Activated T-cell treated with anti-CD3 and anti-CD28 coated beads for 24 hours (primary cell): ENCODE measurements around the gene GLIS1.

Experiments
- DNase-seq: peaks from one replicate; pipeline ENCODE4 v3.0.0-alpha.2; 2020; ENCODE audit warnings: low read depth

Gene GLIS1

DNA sequence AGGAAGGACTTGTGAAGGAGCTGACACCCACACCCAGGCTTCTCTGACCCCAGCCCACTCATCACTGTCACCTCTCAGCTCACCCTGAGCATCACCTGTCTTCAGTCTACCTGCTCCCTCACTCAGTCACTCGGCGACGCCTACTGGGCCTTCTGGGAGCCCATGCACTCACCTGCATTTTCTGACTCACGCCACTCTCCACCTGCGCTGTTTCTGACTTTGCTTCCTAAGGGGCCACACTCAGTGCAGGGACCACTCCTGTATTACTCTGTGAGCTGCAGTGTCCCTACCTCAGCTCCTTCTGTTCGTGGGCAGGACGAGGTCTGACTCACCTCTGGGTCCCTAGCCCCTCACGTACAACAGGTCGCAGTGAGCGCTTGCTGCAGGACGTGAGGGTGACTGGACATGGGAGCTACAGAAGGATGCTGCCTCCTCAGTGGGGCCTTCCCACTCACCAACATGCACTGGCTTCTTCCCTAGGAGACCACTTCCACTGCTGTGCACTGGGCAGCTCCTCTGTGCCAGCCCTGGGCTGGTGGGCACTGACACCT, 102.3 kb downstream of the GLIS1 start:
- no peak for DNase-seq

- no peak for DNase-seq
Measured at GRCh38 chr1:53634571-53634979, 104.4 kb downstream of the GLIS1 start.

- no peak for DNase-seq
Measured at GRCh38 chr1:53633073-53633704, 105.8 kb downstream of the GLIS1 start.

DNA sequence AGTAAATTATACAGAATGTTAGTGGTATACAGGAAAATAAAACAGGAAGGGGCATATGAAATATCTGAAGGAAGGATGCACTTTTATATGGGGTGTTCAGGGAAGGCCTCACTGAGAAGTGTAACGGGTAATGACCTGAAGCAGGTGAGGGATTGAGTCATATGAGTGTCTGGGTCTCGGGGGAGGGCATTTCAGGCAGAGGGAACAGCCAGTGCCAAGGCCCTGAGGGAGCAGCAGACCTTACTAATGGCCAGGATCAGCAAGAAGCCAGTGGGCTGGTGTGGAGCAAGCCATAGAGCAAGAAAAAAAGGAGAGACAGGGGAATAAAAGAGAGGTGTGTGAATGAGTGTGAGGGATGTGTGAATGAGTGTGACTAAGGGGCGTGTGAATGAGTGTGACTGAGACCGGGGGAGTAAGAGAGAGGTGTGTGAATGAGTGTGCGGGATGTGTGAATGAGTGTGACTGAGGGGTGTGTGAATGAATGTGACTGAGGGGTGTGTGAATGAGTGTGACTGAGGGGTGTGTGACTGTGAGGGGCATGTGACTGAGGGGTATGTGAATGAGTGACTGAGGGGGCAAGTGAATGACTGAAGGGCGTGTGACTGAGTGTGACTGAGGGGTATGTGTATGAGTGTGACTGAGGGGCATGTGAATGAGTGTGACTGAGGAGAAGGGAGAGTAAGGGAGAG, 107.2 kb downstream of the GLIS1 start:
- no peak for DNase-seq

DNA sequence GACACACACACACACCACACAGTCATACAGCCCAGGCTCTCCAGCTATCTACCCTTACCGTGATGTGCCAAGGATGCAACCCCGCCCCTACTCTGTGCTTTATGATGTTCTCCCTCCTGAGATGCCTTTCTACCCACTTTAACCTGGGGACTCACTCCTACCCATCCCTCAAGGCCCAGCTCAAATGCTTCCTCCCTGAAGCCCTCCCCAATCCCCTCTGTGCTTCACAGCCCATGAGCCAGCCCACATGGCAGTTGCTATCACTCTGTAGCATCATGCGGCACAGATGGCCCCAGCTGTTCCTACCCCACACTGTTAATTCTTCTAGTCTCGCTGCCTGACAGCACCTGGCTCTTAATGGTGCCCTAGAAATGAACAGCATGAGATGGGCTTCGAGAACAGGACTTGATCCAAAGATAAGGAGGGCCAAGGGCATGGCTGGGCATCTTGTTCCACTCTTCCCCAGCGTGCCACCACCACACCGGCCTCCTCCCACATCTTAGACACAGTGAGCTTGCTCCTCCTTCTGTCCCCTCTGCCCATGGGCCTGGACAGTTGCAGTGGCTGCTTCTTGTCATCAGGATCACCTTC, 109.8 kb downstream of the GLIS1 start:
- no peak for DNase-seq

GRCh38 chr1:53628286-53628955, 110.5 kb downstream of the GLIS1 start:
- DNase-seq: no peak

DNA sequence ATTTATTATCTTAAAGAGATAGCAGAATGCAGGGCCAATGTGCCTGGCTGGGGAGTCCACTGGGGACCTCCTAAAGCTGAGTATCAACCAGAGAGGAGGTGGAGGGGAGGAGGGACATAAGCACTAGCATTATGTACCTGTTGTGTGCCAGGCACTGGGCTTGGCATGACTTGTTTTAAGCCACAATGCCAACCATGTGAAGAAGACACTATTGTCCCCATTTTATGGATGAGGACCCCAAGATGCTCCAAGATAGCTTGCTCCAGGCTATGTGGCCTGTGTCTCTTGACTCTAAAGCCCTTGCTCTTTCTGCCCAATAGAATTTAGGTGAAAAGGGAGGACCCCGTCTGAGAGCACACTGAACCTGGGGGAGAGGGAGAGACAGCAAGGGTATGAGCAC, 111.3 kb downstream of the GLIS1 start:
- DNase-seq: no peak

DNA sequence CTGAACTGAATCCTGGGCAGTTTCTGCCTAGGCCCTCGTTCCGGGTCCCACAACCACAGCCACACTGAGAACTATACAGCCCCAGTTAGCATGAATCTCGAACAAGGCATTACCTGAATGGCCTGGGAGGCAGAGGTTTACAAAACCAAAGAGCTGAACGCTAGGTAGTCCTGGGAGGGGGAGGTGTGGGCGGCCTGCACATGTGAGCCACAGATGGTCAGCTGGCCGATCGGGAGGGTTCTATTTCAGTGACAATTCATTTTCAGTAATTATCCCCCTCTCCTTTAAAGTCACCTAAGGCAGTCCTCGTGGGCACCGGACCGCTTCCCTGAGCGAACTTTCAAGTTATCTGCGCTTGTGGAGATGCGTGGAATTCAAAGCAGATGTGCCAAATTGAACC, 111.9 kb downstream of the GLIS1 start:
- DNase-seq: no peak

DNA sequence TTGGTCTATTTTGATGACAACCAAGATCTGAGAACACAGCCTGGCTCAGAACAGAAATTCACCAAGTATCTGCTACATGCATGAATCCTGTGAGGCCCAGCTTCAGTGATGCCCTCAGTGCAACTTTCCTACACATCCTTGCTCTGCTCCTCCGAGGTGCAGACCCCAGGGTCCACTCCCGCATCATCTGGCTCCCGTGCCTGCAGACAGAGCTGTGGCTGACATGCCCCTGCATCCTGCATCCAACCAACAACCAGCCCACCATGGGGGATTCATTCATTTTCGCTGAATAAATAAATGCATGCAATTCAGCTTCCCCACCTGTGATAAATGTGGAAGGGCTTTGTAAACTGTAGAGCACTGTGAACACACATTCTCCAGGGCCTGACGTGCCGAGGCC, 112.3 kb downstream of the GLIS1 start:
- no peak for DNase-seq

- no peak for DNase-seq
Measured at GRCh38 chr1:53625766-53626520, 113.0 kb downstream of the GLIS1 start.

DNA sequence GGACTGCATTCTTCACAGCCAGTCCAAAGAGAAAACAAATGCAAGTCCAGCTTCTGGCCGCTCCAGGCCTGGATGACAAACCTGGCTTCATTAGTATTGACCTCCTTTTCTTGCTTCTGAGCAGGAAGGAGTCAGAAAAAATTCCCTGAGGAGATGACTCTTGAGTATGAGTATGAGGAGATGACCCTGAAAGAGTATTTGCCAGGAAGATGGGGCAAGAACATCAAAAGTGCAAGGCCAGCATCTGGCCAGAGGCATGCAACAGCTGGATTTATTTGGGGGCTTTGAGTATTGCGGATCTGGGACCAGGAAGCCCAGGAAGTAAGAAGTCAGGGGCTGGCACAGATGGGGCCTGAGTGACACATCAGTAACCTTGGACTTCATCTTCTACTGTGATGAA, 113.9 kb downstream of the GLIS1 start:
- no peak for DNase-seq

GRCh38 chr1:53622531-53622930, 116.4 kb downstream of the GLIS1 start:
- DNase-seq: no peak

- DNase-seq: no peak
Measured at GRCh38 chr1:53621144-53621543, 117.8 kb downstream of the GLIS1 start.

- DNase-seq: no peak
Measured at GRCh38 chr1:53620061-53620855, 118.7 kb downstream of the GLIS1 start.

- no peak for DNase-seq
Measured at GRCh38 chr1:53619367-53620060, 119.5 kb downstream of the GLIS1 start.

- DNase-seq: no peak
Measured at GRCh38 chr1:53618500-53619366, 120.2 kb downstream of the GLIS1 start.

DNA sequence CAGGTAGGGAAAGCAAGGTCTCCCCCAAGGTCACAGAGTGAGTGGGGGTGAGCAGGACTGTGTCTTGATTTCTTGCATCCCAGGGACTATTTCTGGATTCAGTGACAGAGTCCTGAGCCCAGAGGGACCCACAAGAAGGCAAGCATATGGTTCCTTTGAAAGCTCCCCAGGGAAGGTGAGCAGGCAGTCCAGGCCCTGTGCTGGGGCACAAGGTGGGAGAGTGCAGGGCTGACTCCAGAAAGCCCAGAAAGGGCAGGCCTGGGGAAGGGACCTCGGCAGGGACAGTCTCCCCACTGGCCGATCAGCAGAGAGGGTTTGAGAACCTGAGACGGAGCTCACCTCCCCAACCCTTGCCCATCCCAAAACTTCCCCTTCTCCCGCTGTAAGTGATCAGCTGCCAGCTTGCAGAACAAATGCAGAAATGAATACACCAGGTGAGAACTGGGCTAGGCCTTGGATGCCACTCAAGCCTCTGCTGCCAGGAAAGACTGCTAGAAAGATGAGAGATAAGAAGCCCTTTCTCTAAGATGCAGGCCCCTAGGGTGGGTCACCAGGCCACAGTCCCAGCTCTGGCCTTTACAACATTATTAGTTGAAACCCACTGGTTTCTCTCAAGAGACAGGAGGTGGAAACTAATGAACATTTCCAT, 121.0 kb downstream of the GLIS1 start:
- no peak for DNase-seq

DNA sequence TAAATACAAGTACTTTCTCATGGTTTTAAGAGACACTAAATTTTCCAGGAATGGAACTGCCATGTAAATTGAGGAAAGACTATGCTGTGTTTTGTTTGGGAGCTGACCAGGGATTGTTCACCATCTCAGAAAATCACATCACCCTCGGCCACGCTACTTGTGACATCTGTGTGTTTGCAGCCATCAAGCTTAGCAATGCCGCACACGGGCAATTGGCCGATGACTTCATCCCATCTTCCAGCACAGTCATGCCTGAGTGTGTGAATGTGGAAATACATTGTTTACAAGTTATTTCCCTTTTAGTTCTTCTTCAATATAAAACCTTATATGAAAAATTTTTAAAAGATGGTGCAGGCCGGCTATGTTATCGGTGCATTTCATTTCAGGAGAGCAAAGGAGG, 121.6 kb downstream of the GLIS1 start:
- no peak for DNase-seq

DNA sequence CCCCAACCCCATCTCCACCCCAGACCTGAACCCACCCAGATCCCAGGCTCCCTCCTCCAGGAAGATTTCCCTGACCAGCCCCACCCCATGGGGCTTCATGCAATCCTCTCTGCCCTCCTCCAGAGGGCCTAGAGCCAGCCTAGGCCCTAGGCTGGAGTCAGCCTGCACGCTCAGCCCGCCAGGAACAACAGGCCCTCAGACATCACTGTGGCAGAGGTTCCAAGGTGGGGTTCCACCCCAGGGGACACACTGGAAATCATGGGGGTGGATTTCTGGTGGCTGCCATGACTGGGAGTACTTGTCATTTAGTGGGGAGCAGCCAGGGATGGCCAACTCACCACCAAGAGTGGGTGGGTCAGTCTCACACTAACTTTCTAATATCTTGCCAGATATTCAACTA, 122.0 kb downstream of the GLIS1 start:
- no peak for DNase-seq
